HG02943 (cell line): ENCODE results near the gene PRSS22.

Source experiments
- ATAC-seq: cut with Tn5 transposase; IDR thresholded peaks from one replicate; pipeline ENCODE4 v1.9.1; 2021; ENCODE audit warnings: mild to moderate bottlenecking, low read depth, moderate library complexity; ENCODE audit not compliant: unreplicated experiment

Gene PRSS22

GRCh38 chr16:2829501-2830354 is 28.2 kb downstream of the PRSS22 start, which contains the start of gene ZG16B:
TSS of gene ZG16B (plus strand) at chr16:2830303. CDS start at chr16:2830442, 139 bp downstream.
- no peak for ATAC-seq

- no peak for ATAC-seq
Observed at GRCh38 chr16:2828876-2829430, 29.0 kb downstream of the PRSS22 start.

GRCh38 chr16:2828521-2828840 is 29.5 kb downstream of the PRSS22 start:
- no peak for ATAC-seq

- no peak for ATAC-seq
Observed at GRCh38 chr16:2827831-2828520, 30.0 kb downstream of the PRSS22 start.

GRCh38 chr16:2827374-2827791 is 30.6 kb downstream of the PRSS22 start:
- ATAC-seq: no peak

- ATAC-seq: no peak
Observed at GRCh38 chr16:2826591-2827373, 31.2 kb downstream of the PRSS22 start.

GRCh38 chr16:2825906-2826305 is 32.1 kb downstream of the PRSS22 start:
- no peak for ATAC-seq

- no peak for ATAC-seq
Observed at GRCh38 chr16:2825049-2825742, 32.8 kb downstream of the PRSS22 start.

- ATAC-seq: no peak
Observed at GRCh38 chr16:2824626-2825025, 33.3 kb downstream of the PRSS22 start.

- ATAC-seq: no peak
Observed at GRCh38 chr16:2822496-2822895, 35.5 kb downstream of the PRSS22 start.

GRCh38 chr16:2822158-2822495 is 35.8 kb downstream of the PRSS22 start:
- no peak for ATAC-seq

GRCh38 chr16:2821487-2822157 is 36.3 kb downstream of the PRSS22 start:
- ATAC-seq: no peak

GRCh38 chr16:2820836-2821486 is 37.0 kb downstream of the PRSS22 start:
- ATAC-seq: no peak

- ATAC-seq: no peak
Observed at GRCh38 chr16:2819939-2820835, 37.8 kb downstream of the PRSS22 start.

- ATAC-seq: no peak
Observed at GRCh38 chr16:2819179-2819938, 38.6 kb downstream of the PRSS22 start.

- no peak for ATAC-seq
Observed at GRCh38 chr16:2818272-2818876, 39.6 kb downstream of the PRSS22 start.
